SIG-M5 treated with dmso at 0.1 percent for 504 hours (cell line): Measurements from ENCODE around the gene MYPN.
A peak's percentile ranks its signal among the peaks of the same experiment; 100 is the strongest.
"Not testable (repeated sequence)": the region's sequence is repeated elsewhere in the genome, so short reads cannot be mapped to it uniquely, and the experiment has no call there.

Experiments used
- DNase-seq: peaks from one replicate; lab custom pipeline; 2025; ENCODE audit not compliant: unreplicated experiment; lab: John Stamatoyannopoulos, UW

MYPN gene

GRCh38 chr10:68109331-68109730 lies at the start of gene MYPN:
MYPN (plus strand) TSS chr10:68109488; CDS start chr10:68121439, 11,951 bp downstream.
- DNase-seq: no peak

DNA sequence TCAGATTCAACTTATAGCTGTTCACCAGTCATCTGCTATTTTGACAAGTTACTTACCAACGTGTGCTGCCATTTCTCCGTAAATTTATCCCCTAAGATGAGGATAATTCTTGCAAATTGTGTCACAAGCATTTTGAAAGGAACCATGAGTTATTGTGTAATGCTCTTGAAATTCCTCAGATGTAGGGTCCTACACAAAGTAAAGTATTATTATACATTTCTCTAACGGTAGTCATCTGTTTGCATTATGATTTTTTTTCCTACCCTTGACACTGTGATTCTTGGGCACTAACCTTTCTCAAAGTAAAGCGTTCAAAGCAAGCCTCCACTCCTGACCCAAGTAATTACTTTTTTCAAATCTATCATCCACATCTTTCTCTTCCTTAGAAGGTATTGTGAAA lies 42.3 kb upstream of the MYPN start:
- no peak for DNase-seq

DNA sequence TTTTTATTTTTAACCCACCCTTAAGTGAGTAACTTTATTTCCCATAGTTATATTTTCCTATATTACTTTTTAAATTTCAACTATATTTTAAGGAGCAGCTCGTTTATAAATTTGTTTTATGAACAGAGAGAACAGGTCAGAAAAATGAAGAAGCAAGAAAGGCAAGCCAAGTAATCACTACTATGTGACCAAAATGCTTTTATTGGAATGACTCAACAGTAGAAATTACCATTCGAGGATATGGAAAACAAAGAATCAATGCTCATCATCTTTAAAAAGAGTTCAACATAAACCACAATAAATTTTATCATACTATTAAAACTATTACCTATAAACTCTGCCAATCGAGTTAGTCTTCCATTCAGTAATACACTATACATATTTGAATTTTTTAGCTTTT lies 41.8 kb upstream of the MYPN start:
- DNase-seq: no peak

- DNase-seq: no peak
These were observed 35.7 kb upstream of the MYPN start for GRCh38 chr10:68073631-68074030.

DNA sequence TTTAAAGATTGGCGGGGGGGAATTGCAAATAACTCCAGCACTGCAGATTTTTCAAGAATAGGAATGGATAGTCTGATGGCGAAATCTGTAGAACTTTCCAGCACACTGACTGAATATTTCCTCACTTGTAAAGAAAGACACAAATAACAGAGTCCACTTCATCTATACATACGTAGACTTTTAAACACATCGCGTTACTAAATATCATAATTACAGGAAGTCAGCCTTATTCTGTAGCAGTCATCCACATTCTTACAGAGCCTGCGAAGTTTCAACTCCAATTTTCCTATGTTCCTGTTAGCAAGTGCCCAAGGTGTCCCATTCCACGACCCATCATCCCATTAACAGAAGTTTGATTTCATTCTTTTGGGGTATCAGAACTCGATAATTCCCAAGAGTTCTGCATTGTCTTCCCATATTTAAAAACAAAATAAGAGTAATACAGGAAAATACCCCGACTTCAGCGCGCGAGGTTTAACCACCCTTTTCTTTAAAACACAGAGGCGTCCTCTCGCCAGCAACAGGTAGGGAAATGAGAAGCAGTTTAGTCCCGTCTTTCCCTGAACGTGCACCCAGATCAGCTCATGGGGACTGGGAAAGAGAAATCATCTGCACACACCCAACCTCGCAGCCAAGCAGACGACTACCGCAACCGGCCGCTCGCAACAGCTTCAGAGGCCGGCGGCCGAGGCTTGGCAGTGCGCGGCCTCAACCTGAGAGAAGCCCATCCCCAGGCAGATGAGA lies 35.1 kb upstream of the MYPN start:
- peak; percentile 26 for DNase-seq

GRCh38 chr10:68074775-68075549 lies 34.3 kb upstream of the MYPN start, which contains the start of gene HERC4:
HERC4 (minus strand) TSS chr10:68075283; CDS start chr10:68073108, 2,175 bp downstream.
- peak; percentile 83 for DNase-seq

DNA sequence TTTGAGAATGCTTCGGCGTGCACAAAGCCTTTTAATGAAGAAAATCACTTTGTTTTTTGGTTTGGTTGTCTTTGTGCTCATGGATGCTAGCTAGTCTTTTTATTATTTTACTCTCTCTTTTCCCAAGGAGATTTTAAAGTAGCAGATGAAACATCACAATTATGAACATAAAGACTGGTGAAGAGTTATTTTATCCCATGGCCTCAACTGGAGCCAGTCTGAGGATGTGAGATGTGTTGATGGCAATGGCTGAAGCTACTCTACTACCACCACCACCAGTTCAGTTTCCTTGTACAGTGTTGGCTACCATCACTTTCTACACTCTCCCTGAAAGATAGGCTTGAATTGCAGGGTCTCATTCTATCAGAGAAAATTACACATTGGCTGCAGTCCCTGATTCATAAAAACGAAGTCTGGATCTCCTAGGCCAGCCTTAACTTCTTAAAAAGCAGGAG lies 33.7 kb upstream of the MYPN start:
- no peak for DNase-seq

- DNase-seq: not testable (repeated sequence)
These were observed 33.2 kb upstream of the MYPN start for GRCh38 chr10:68076081-68076480.

DNA sequence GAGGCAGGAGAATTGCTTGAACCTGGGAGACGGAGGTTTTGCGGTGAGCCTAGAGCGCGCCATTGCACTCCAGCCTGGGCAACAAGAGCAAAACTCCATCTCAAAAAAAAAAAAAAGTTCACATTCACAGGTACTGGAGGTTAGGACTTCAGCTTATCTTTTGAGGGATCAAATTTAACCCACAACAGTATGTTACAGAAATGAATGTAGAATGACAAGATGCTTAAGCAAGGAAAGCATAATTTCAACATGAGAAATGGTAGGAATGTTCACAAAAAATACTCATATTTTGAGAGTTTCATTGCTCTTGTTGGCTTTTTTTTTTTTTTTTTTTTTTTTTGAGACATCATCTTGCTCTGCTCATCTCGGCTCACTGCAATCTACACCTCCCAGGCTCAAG lies 32.3 kb upstream of the MYPN start:
- DNase-seq: no peak

DNA sequence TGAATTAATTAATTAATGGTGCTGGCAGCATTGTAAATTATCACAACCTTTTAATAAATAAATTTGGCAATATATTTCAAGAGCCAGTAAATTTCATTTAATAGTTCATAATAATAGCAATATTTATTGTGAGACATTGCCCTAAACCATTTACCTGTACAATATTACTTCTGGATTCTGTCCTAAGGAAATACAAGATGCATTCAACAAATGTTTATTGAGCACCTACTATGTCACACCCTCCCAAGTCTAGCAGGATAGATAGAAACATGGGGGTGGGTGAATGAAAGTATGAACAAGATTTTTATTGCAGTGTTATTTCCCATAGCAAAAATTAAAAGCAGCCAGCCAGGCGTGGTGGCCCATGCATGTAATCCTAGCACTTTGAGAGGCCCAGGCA lies 29.9 kb upstream of the MYPN start:
- DNase-seq: no peak

DNA sequence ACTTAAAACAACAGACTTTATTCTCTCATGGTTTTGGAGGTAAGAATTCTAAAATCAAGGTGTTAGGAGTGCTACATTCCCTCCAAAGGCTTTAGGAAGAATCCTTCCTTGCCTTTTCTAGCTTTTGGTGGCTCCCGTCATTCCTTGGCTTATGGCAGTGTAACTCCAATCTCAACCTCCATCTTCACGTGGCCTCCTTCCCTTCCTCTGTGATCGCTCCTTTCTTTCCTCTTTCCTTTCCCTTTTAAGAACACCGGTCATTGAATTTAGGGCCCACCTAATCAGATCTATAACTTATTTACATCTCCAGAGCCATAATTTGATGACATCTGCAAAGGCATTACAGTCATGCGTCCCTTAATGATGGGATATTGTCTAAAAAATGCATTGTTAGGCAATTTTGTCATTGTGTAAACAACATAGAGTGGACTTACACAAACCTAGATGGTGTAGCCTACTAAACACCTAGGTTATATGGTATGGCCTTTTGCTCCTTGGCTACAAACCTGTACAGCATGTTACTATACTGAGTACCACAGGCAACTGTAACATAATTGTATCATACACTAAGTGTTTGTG lies 28.3 kb upstream of the MYPN start:
- no peak for DNase-seq

- DNase-seq: no peak
These were observed 27.4 kb upstream of the MYPN start for GRCh38 chr10:68081916-68082315.

DNA sequence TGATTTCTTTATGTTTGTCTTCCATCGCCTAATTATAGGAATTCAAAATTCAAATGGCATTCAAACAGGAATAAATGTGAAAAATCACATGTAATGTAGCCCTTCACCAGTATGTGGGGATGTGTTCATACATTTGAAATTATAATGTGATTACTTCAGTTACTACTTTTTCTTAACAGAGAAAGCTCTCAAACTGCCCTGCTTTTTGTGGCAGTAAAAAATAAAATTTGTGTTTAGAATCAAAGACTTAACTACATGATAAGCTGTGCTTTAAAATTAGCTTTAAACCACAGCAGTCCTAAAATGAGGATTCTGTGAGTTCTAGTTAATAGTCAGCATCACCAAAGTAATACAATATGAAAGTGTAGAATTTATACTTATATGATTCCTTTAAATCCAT lies 26.4 kb upstream of the MYPN start:
- DNase-seq: no peak

DNA sequence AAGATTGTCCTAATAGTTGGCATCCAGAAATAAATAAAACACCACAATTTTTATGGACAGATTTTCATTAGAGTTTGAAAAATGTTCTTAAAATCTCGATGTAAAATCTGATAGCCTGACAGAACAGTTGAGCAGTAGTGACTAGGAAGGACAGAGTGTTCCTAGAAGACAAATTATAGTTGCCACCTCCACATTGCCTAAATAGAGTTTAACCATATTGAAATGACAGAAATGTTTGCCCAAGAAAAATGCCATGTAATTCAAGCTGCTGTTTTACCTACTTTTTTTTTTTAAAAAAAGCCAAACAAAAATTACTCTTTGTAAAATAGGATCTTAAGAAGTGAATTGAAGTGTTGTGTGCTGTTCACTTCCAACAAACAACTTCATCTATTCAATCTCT lies 25.3 kb upstream of the MYPN start:
- no peak for DNase-seq

GRCh38 chr10:68084469-68084868 lies 24.8 kb upstream of the MYPN start:
- no peak for DNase-seq

- no peak for DNase-seq
These were observed 23.3 kb upstream of the MYPN start for GRCh38 chr10:68086011-68086410.

GRCh38 chr10:68086910-68087684 lies 22.2 kb upstream of the MYPN start:
- DNase-seq: no peak

DNA sequence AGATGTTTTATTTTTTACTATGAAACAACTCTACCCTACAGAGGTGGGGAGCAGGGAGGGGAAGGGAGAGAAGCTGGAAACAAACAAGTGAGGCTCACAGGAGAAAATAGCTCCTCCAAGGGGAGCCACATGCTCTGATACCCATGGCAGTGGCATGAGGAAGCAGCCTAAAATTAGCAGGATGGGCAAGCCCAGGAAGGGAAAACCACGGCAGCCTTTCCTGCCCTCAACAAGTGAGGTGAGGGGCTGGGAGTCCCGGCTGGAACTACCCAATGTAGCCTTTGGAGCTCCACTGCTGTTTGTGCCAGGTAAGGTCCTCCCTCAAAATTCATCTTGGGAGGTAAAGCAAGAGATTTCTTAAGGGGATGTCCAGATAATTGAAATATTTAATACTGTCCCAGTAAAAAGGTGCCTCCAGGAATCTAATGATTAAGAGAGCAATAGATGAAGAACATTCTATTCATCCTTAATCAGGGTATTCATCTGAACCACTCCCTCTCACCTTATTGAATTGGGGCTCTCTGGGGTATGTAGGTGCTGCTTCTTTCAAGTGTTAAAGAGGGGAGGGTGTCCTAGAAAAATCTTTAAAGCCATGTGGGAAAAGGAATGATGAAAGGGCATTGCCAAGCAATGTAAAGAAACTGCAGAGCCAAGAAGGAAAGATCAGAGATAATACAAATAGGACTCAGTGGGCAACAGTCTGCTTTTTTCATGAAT lies 21.4 kb upstream of the MYPN start:
- DNase-seq: no peak

DNA sequence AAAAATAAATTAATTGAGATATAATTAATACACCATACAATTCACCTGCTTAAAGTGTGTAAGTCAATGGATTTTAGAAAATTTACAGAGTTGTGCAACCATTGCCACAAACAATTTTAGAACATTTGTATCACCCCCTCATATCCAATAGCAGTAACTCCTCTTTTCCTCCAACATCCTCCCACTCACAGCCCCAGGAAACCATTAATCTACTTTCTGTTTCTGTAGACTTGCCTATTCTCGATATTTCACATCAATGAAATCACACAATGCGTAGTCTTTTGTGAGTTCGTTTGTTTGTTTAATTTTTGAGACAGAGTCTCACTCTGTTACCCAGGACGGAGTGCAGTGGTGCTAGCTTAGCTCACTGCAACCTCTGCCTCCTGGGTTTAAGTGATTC lies 20.5 kb upstream of the MYPN start:
- DNase-seq: no peak

DNA sequence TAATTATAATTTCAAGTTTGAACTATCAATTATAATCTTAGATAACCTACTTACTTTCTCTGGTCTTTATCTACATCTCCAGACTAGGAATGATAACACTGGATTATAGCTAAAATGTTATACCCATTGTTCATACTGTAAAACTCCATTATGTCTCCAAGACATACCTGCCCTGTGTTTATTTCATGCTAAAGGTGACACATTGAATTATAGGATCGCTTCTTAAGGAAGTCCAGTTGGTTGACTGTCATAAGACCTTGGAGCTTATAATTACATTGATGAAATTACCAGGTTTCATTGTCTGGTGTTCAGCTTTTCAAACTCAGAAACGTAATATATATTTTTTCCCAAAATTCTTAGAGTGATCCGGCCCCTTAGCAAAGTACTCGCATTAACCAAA lies 18.7 kb upstream of the MYPN start:
- no peak for DNase-seq

GRCh38 chr10:68092512-68092911 lies 16.8 kb upstream of the MYPN start:
- DNase-seq: no peak
